SK-N-SH treated with all-trans-retinoic acid at 6 μM for 48 hours (cell line): ENCODE data around the gene FAM90A26.
"Not testable (repeated sequence)": the region's sequence is repeated elsewhere in the genome, so short reads cannot be mapped to it uniquely, and the experiment has no call there.

Experiments
- ARNTL ChIP-seq: fragments of 450-650 bp; formaldehyde crosslinking; IDR thresholded peaks from 2 replicates; pipeline ENCODE4 v1.5.0; 2020; ENCODE audit warnings: low read depth, mild to moderate bottlenecking, moderate library complexity, borderline replicate concordance
- BACH2 ChIP-seq: fragments of 250-450 bp; sonication (Bioruptor Pico); IDR thresholded peaks from 2 replicates; pipeline ENCODE4 v1.9.0; 2021; ENCODE audit warnings: mild to moderate bottlenecking, borderline replicate concordance
- GLIS3 ChIP-seq: fragments of 250-450 bp; sonication (Bioruptor Pico); IDR thresholded peaks from 2 replicates; pipeline ENCODE4 v1.5.0; 2020; ENCODE audit warnings: mild to moderate bottlenecking, moderate library complexity
- OSR1 ChIP-seq: fragments of 250-450 bp; sonication (Bioruptor Pico); IDR thresholded peaks from 2 replicates; pipeline ENCODE4 v1.8.0; 2022; ENCODE audit warnings: moderate library complexity, mild to moderate bottlenecking, inconsistent platforms
- SNAI2 ChIP-seq: fragments of 250-450 bp; sonication (Bioruptor Pico); IDR thresholded peaks from 2 replicates; pipeline ENCODE4 v1.5.0; 2020; ENCODE audit warnings: mild to moderate bottlenecking, moderate library complexity
- TCF4 ChIP-seq: fragments of 250-450 bp; sonication (Bioruptor Pico); IDR thresholded peaks from 2 replicates; pipeline ENCODE4 v1.8.0; 2021; ENCODE audit warnings: mild to moderate bottlenecking, moderate library complexity, borderline replicate concordance
- TOX ChIP-seq: fragments of 250-450 bp; sonication (Bioruptor Pico); IDR thresholded peaks from 2 replicates; pipeline ENCODE4 v1.8.0; 2021; ENCODE audit warnings: mild to moderate bottlenecking, moderate library complexity, borderline replicate concordance
- ZFP3 ChIP-seq: fragments of 250-450 bp; sonication (Bioruptor Pico); IDR thresholded peaks from 2 replicates; pipeline ENCODE4 v1.5.0; 2020; ENCODE audit warnings: mild to moderate bottlenecking, moderate library complexity
- TF ChIP-seq, protein P1 (sequence below): fragments of 250-450 bp; sonication (Bioruptor Pico); IDR thresholded peaks from 2 replicates; pipeline ENCODE4 v1.5.0; 2020; ENCODE audit warnings: mild to moderate bottlenecking, moderate library complexity
- TF ChIP-seq, protein P2 (sequence below): fragments of 250-450 bp; sonication (Bioruptor Pico); IDR thresholded peaks from 2 replicates; pipeline ENCODE4 v1.5.1; 2020; ENCODE audit warnings: low read depth, mild to moderate bottlenecking, moderate library complexity
- TF ChIP-seq, protein P3 (sequence below): fragments of 250-450 bp; sonication (Bioruptor Pico); IDR thresholded peaks from 2 replicates; pipeline ENCODE4 v1.8.0; 2021; ENCODE audit warnings: low read depth, mild to moderate bottlenecking, moderate library complexity, borderline replicate concordance
- TF ChIP-seq, protein P4 (sequence below): fragments of 250-450 bp; sonication (Bioruptor Pico); IDR thresholded peaks from 2 replicates; pipeline ENCODE4 v1.8.0; 2020; ENCODE audit warnings: mild to moderate bottlenecking, moderate library complexity, borderline replicate concordance

DNA sequence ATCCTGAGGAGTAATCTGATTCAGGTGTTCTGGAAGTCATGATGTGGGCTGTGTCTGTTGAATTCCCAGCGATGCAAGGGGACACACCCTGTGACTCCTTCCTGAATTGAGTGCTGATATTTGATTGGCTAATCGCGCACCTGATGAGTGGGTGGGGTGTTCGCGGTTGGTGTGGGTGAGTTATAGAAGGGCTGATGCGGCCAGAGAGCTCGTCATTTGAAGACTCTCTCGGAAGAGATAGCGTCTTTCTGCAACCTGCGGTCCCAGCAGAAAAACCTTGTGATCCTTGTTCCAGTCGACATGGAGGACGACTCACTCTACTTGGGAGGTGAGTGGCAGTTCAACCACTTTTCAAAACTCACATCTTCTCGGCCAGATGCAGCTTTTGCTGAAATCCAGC lies 40.1 kb downstream of the FAM90A26 start, which contains the start of gene USP17L10:
- TF ChIP-seq GLIS3; TCF4 (CRISPR knock-in tag); TOX; ZFP3; OSR1 (CRISPR knock-in tag); ARNTL; SNAI2 (CRISPR knock-in tag); BACH2: not testable (repeated sequence)
- TF ChIP-seq, protein P1, sequence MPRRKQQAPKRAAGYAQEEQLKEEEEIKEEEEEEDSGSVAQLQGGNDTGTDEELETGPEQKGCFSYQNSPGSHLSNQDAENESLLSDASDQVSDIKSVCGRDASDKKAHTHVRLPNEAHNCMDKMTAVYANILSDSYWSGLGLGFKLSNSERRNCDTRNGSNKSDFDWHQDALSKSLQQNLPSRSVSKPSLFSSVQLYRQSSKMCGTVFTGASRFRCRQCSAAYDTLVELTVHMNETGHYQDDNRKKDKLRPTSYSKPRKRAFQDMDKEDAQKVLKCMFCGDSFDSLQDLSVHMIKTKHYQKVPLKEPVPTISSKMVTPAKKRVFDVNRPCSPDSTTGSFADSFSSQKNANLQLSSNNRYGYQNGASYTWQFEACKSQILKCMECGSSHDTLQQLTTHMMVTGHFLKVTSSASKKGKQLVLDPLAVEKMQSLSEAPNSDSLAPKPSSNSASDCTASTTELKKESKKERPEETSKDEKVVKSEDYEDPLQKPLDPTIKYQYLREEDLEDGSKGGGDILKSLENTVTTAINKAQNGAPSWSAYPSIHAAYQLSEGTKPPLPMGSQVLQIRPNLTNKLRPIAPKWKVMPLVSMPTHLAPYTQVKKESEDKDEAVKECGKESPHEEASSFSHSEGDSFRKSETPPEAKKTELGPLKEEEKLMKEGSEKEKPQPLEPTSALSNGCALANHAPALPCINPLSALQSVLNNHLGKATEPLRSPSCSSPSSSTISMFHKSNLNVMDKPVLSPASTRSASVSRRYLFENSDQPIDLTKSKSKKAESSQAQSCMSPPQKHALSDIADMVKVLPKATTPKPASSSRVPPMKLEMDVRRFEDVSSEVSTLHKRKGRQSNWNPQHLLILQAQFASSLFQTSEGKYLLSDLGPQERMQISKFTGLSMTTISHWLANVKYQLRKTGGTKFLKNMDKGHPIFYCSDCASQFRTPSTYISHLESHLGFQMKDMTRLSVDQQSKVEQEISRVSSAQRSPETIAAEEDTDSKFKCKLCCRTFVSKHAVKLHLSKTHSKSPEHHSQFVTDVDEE (CRISPR knock-in tag), result not testable (repeated sequence)
- TF ChIP-seq, protein P2, sequence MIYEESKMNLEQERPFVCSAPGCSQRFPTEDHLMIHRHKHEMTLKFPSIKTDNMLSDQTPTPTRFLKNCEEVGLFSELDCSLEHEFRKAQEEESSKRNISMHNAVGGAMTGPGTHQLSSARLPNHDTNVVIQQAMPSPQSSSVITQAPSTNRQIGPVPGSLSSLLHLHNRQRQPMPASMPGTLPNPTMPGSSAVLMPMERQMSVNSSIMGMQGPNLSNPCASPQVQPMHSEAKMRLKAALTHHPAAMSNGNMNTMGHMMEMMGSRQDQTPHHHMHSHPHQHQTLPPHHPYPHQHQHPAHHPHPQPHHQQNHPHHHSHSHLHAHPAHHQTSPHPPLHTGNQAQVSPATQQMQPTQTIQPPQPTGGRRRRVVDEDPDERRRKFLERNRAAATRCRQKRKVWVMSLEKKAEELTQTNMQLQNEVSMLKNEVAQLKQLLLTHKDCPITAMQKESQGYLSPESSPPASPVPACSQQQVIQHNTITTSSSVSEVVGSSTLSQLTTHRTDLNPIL (CRISPR knock-in tag), result not testable (repeated sequence)
- TF ChIP-seq, protein P3, sequence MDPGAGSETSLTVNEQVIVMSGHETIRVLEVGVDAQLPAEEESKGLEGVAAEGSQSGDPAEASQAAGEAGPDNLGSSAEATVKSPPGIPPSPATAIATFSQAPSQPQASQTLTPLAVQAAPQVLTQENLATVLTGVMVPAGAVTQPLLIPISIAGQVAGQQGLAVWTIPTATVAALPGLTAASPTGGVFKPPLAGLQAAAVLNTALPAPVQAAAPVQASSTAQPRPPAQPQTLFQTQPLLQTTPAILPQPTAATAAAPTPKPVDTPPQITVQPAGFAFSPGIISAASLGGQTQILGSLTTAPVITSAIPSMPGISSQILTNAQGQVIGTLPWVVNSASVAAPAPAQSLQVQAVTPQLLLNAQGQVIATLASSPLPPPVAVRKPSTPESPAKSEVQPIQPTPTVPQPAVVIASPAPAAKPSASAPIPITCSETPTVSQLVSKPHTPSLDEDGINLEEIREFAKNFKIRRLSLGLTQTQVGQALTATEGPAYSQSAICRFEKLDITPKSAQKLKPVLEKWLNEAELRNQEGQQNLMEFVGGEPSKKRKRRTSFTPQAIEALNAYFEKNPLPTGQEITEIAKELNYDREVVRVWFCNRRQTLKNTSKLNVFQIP (CRISPR knock-in tag), result not testable (repeated sequence)
- TF ChIP-seq, protein P4, sequence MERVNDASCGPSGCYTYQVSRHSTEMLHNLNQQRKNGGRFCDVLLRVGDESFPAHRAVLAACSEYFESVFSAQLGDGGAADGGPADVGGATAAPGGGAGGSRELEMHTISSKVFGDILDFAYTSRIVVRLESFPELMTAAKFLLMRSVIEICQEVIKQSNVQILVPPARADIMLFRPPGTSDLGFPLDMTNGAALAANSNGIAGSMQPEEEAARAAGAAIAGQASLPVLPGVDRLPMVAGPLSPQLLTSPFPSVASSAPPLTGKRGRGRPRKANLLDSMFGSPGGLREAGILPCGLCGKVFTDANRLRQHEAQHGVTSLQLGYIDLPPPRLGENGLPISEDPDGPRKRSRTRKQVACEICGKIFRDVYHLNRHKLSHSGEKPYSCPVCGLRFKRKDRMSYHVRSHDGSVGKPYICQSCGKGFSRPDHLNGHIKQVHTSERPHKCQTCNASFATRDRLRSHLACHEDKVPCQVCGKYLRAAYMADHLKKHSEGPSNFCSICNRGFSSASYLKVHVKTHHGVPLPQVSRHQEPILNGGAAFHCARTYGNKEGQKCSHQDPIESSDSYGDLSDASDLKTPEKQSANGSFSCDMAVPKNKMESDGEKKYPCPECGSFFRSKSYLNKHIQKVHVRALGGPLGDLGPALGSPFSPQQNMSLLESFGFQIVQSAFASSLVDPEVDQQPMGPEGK, result not testable (repeated sequence)
